ENCODE results near the gene IQUB.
"Not testable (repeated sequence)": the region's sequence is repeated elsewhere in the genome, so short reads cannot be mapped to it uniquely, and the experiment has no call there.

The IQUB gene

GRCh38 chr7:123485187-123485586 is 49.2 kb downstream of the IQUB start:
- no peak for DNase-seq

- DNase-seq = no peak
These were observed 50.2 kb downstream of the IQUB start for GRCh38 chr7:123484199-123484598.

- DNase-seq = no peak
These were observed 54.3 kb downstream of the IQUB start for GRCh38 chr7:123480107-123480506.

GRCh38 chr7:123478056-123478455 is 56.3 kb downstream of the IQUB start:
- DNase-seq = not testable (repeated sequence)

- no peak for DNase-seq
These were observed 61.5 kb downstream of the IQUB start for GRCh38 chr7:123472750-123473445.

- no peak for DNase-seq
These were observed 62.1 kb downstream of the IQUB start for GRCh38 chr7:123472327-123472726.

GRCh38 chr7:123468303-123468702 is 66.1 kb downstream of the IQUB start:
- DNase-seq = no peak

- DNase-seq = no peak
These were observed 70.5 kb downstream of the IQUB start for GRCh38 chr7:123463890-123464289.

GRCh38 chr7:123460616-123461015 is 73.8 kb downstream of the IQUB start:
- DNase-seq = no peak

- no peak for DNase-seq
These were observed 78.4 kb downstream of the IQUB start for GRCh38 chr7:123455965-123456470.

- no peak for DNase-seq
These were observed 94.3 kb downstream of the IQUB start for GRCh38 chr7:123440101-123440548.

GRCh38 chr7:123439191-123439590 is 95.2 kb downstream of the IQUB start:
- DNase-seq = no peak

GRCh38 chr7:123437447-123437995 is 96.9 kb downstream of the IQUB start:
- DNase-seq = no peak

- no peak for DNase-seq
These were observed 99.2 kb downstream of the IQUB start for GRCh38 chr7:123435080-123435700.

GRCh38 chr7:123433665-123434064 is 100.7 kb downstream of the IQUB start:
- no peak for DNase-seq

- no peak for DNase-seq
These were observed 101.8 kb downstream of the IQUB start for GRCh38 chr7:123432601-123433000.

- no peak for DNase-seq
These were observed 103.2 kb downstream of the IQUB start for GRCh38 chr7:123431075-123431614.

GRCh38 chr7:123425246-123425645 is 109.1 kb downstream of the IQUB start:
- DNase-seq = no peak

GRCh38 chr7:123424463-123424862 is 109.9 kb downstream of the IQUB start:
- no peak for DNase-seq

- DNase-seq = no peak
These were observed 110.8 kb downstream of the IQUB start for GRCh38 chr7:123423622-123424021.

- DNase-seq = no peak
These were observed 116.8 kb downstream of the IQUB start for GRCh38 chr7:123417580-123417979.

- DNase-seq = no peak
These were observed 118.8 kb downstream of the IQUB start for GRCh38 chr7:123415625-123416024.

GRCh38 chr7:123410273-123410904 is 124.0 kb downstream of the IQUB start:
- no peak for DNase-seq

Data from NCI-H1694 (cell line).